HEK293 (cell line): ENCODE results near the gene BTG2.

Source experiments
- CTCF ChIA-PET: fragments of 350-600 bp; formaldehyde crosslinking; extraction: SDS; loops from one replicate; lab custom pipeline; 2021; ENCODE audit warnings: antibody characterized with exemption; lab: Yijun Ruan, JAX
- POLR2A ChIA-PET: fragments of 300-600 bp; formaldehyde crosslinking; extraction: SDS; loops from one replicate; lab custom pipeline; 2020; ENCODE audit warnings: antibody characterized with exemption, inconsistent platforms; lab: Yijun Ruan, JAX
- H3K27ac ChIP-seq: fragments of 200-500 bp; sonication (Bioruptor generic); 2 replicates; pipeline ENCODE4 v1.5.1; 2014; ENCODE audit warnings: low read depth, low read length, control low read depth, inconsistent platforms; ENCODE audit errors: extremely low read depth
- H3K36me3 ChIP-seq, 2 experiments: fragments of 200-500 bp in 1 of 2; sonication (Bioruptor generic) in 1 of 2; 1 replicate in 1 of 2; 2 replicates in 1 of 2; pipeline ENCODE4 v1.5.1; 2014 to 2017; ENCODE audit warnings: inconsistent platforms in 2 of 2, low read length in 2 of 2; ENCODE audit not compliant: control insufficient read depth in 2 of 2, insufficient read depth in 1 of 2
- H3K4me1 ChIP-seq: fragments of 200-500 bp; sonication (Bioruptor generic); 2 replicates; pipeline ENCODE4 v1.5.1; 2014; ENCODE audit warnings: mild to moderate bottlenecking, low read length, inconsistent platforms; ENCODE audit not compliant: control insufficient read depth, insufficient read depth
- H3K4me3 ChIP-seq: 2 replicates; pipeline ENCODE4 v1.5.1; 2011; ENCODE audit warnings: low read depth, mild to moderate bottlenecking, control low read depth, low read length, moderate library complexity
- H3K9me3 ChIP-seq: fragments of 200-500 bp; sonication (Bioruptor generic); 2 replicates; pipeline ENCODE4 v1.5.1; 2014; ENCODE audit warnings: low read depth, low read length, inconsistent platforms; ENCODE audit not compliant: control insufficient read depth, insufficient read depth
- GLI4 ChIP-seq: fragments of 450-650 bp; formaldehyde crosslinking; IDR thresholded peaks from 2 replicates; pipeline ENCODE4 v1.5.1; 2016; ENCODE audit warnings: missing biosample characterization, missing genetic modification characterization
- KLF1 ChIP-seq: fragments of 450-650 bp; formaldehyde crosslinking; IDR thresholded peaks from 2 replicates; pipeline ENCODE4 v1.5.1; 2016; ENCODE audit warnings: missing biosample characterization, missing genetic modification characterization
- KLF9 ChIP-seq: fragments of 450-650 bp; formaldehyde crosslinking; IDR thresholded peaks from 2 replicates; pipeline ENCODE4 v1.5.1; 2016; ENCODE audit warnings: missing biosample characterization, missing genetic modification characterization, low read depth
- OVOL3 ChIP-seq: fragments of 450-650 bp; formaldehyde crosslinking; IDR thresholded peaks from 2 replicates; pipeline ENCODE4 v1.5.1; 2016; ENCODE audit warnings: missing biosample characterization, missing genetic modification characterization
- RBAK ChIP-seq: fragments of 450-650 bp; formaldehyde crosslinking; IDR thresholded peaks from 2 replicates; pipeline ENCODE4 v1.5.1; 2016; ENCODE audit warnings: missing biosample characterization, missing genetic modification characterization
- ZBTB17 ChIP-seq: fragments of 450-650 bp; formaldehyde crosslinking; IDR thresholded peaks from 2 replicates; pipeline ENCODE4 v1.5.1; 2016; ENCODE audit warnings: missing biosample characterization, missing genetic modification characterization
- ZNF132 ChIP-seq: fragments of 450-650 bp; formaldehyde crosslinking; IDR thresholded peaks from 2 replicates; pipeline ENCODE4 v1.5.1; 2017; ENCODE audit warnings: missing biosample characterization, missing genetic modification characterization, borderline replicate concordance
- ZNF133 ChIP-seq: fragments of 450-650 bp; formaldehyde crosslinking; IDR thresholded peaks from 2 replicates; pipeline ENCODE4 v1.5.1; 2016; ENCODE audit warnings: missing biosample characterization, missing genetic modification characterization
- ZNF157 ChIP-seq: fragments of 450-650 bp; formaldehyde crosslinking; IDR thresholded peaks from 2 replicates; pipeline ENCODE4 v1.5.1; 2016; ENCODE audit warnings: missing biosample characterization, missing genetic modification characterization
- ZNF169 ChIP-seq: fragments of 450-650 bp; formaldehyde crosslinking; IDR thresholded peaks from 2 replicates; pipeline ENCODE4 v1.5.1; 2016; ENCODE audit warnings: missing biosample characterization, missing genetic modification characterization
- ZNF174 ChIP-seq: fragments of 450-650 bp; formaldehyde crosslinking; IDR thresholded peaks from 2 replicates; pipeline ENCODE4 v1.5.0; 2017; ENCODE audit warnings: missing biosample characterization, mild to moderate bottlenecking, missing genetic modification characterization
- ZNF23 ChIP-seq: fragments of 450-650 bp; formaldehyde crosslinking; IDR thresholded peaks from 2 replicates; pipeline ENCODE4 v1.5.1; 2016; ENCODE audit warnings: missing biosample characterization, missing genetic modification characterization, borderline replicate concordance
- ZNF266 ChIP-seq: fragments of 450-650 bp; formaldehyde crosslinking; IDR thresholded peaks from 2 replicates; pipeline ENCODE4 v1.5.1; 2016; ENCODE audit warnings: missing biosample characterization, missing genetic modification characterization, low read depth
- ZNF302 ChIP-seq: fragments of 450-650 bp; formaldehyde crosslinking; IDR thresholded peaks from 2 replicates; pipeline ENCODE4 v1.5.1; 2016; ENCODE audit warnings: missing biosample characterization, missing genetic modification characterization, low read depth
- ZNF324 ChIP-seq: fragments of 450-650 bp; formaldehyde crosslinking; IDR thresholded peaks from 2 replicates; pipeline ENCODE4 v1.5.1; 2016; ENCODE audit warnings: missing biosample characterization, missing genetic modification characterization
- ZNF394 ChIP-seq: fragments of 450-650 bp; formaldehyde crosslinking; IDR thresholded peaks from 2 replicates; pipeline ENCODE4 v1.5.1; 2016; ENCODE audit warnings: missing biosample characterization, missing genetic modification characterization, mild to moderate bottlenecking, moderate library complexity, borderline replicate concordance
- ZNF514 ChIP-seq: fragments of 450-650 bp; formaldehyde crosslinking; IDR thresholded peaks from 2 replicates; pipeline ENCODE4 v1.5.1; 2016; ENCODE audit warnings: missing biosample characterization, missing genetic modification characterization
- ZNF529 ChIP-seq: fragments of 450-650 bp; formaldehyde crosslinking; IDR thresholded peaks from 2 replicates; pipeline ENCODE4 v1.5.1; 2017; ENCODE audit warnings: missing genetic modification characterization, missing biosample characterization; ENCODE audit not compliant: insufficient replicate concordance
- ZNF544 ChIP-seq: fragments of 450-650 bp; formaldehyde crosslinking; IDR thresholded peaks from 2 replicates; pipeline ENCODE4 v1.5.0; 2017; ENCODE audit warnings: missing biosample characterization, missing genetic modification characterization
- ZNF624 ChIP-seq: fragments of 450-650 bp; formaldehyde crosslinking; IDR thresholded peaks from 2 replicates; pipeline ENCODE4 v1.5.1; 2017; ENCODE audit warnings: missing biosample characterization, missing genetic modification characterization
- ZNF629 ChIP-seq: fragments of 450-650 bp; formaldehyde crosslinking; IDR thresholded peaks from 2 replicates; pipeline ENCODE4 v1.5.1; 2017; ENCODE audit warnings: missing biosample characterization, missing genetic modification characterization
- ZNF664 ChIP-seq: fragments of 450-650 bp; formaldehyde crosslinking; IDR thresholded peaks from 2 replicates; pipeline ENCODE4 v1.5.1; 2016; ENCODE audit warnings: missing biosample characterization, missing genetic modification characterization
- ZNF768 ChIP-seq: fragments of 450-650 bp; formaldehyde crosslinking; IDR thresholded peaks from 2 replicates; pipeline ENCODE4 v1.5.1; 2018; ENCODE audit warnings: missing biosample characterization, mild to moderate bottlenecking, missing genetic modification characterization
- TF ChIP-seq, protein P1 (sequence below): fragments of 450-650 bp; formaldehyde crosslinking; IDR thresholded peaks from 2 replicates; pipeline ENCODE4 v1.5.1; 2016; ENCODE audit warnings: missing biosample characterization, missing genetic modification characterization
- TF ChIP-seq, protein P2 (sequence below): fragments of 450-650 bp; IDR thresholded peaks from 2 replicates; pipeline ENCODE4 v1.5.1; 2018; ENCODE audit warnings: missing biosample characterization, missing genetic modification characterization
- TF ChIP-seq, protein P3 (sequence below): fragments of 450-650 bp; formaldehyde crosslinking; IDR thresholded peaks from 2 replicates; pipeline ENCODE4 v1.5.1; 2017; ENCODE audit warnings: missing biosample characterization, missing genetic modification characterization

Gene BTG2

DNA sequence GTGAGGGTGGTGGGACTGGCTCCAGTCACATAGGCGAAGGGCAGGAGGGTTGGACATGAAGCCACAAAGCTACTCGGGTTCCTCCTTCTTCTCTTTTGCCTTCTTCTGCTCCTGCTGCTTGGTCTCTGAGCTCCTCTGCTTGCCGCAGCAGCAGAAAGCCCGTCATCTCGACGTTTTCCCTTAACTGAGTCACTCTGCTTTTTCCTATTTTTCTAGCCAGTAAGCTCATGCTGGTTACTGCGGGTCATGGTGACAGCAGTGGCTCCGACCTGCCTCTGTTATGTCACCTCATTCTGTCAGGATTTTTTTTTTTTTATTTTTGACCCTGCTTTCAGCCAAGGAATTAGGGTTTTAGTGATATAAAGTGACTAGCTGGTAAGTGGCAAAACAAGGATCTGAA is 48.2 kb downstream of the BTG2 start:
- POLR2A ChIA-PET, result no interaction called here

DNA sequence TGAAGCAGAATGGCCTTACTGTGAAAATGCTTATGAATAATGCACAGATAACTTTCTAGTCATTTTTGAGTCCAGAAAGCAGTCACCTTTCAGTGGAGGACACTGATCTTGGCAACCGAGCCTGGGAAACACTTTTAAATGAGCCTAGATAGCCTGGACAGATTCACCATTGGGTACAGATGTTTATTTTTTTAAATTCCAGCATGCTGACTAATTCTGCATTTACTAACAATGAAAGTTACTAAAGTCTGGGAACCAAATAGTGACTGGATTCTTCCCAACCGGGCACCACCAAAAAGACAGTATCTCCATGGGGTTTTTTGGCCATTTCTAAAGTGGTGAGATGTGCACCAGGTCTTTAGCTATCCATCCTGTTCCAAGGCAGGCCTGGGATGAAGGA is 48.9 kb downstream of the BTG2 start:
- H3K4me1 ChIP-seq, result no peaks in the 10 kb centered on the region
- no peaks in the 10 kb centered on the region for H3K36me3 ChIP-seq
- H3K27ac ChIP-seq, result no peak overlapping the region
- TF ChIP-seq ZBTB17 (tag by site-specific recombination) (no peak), ZNF169 (no peak), ZNF23 (tag by site-specific recombination) (no peak), ZNF629 (tag by site-specific recombination) (no peak), ZNF544 (tag by site-specific recombination) (no peak), ZNF768 (tag by site-specific recombination) (no peak), ZNF624 (no peak), ZNF132 (no peak), ZNF664 (tag by site-specific recombination) (no peak), GLI4 (tag by site-specific recombination) (no peak), ZNF529 (tag by site-specific recombination) (no peak), ZNF133 (tag by site-specific recombination) (no peak), OVOL3 (tag by site-specific recombination) (no peak), ZNF157 (tag by site-specific recombination) (no peak), KLF9 (tag by site-specific recombination) (no peak), ZNF324 (tag by site-specific recombination) (no peak), KLF1 (tag by site-specific recombination) (no peak)
- TF ChIP-seq, protein P1, sequence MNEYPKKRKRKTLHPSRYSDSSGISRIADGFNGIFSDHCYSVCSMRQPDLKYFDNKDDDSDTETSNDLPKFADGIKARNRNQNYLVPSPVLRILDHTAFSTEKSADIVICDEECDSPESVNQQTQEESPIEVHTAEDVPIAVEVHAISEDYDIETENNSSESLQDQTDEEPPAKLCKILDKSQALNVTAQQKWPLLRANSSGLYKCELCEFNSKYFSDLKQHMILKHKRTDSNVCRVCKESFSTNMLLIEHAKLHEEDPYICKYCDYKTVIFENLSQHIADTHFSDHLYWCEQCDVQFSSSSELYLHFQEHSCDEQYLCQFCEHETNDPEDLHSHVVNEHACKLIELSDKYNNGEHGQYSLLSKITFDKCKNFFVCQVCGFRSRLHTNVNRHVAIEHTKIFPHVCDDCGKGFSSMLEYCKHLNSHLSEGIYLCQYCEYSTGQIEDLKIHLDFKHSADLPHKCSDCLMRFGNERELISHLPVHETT (tag by site-specific recombination), result no peak
- TF ChIP-seq, protein P2, sequence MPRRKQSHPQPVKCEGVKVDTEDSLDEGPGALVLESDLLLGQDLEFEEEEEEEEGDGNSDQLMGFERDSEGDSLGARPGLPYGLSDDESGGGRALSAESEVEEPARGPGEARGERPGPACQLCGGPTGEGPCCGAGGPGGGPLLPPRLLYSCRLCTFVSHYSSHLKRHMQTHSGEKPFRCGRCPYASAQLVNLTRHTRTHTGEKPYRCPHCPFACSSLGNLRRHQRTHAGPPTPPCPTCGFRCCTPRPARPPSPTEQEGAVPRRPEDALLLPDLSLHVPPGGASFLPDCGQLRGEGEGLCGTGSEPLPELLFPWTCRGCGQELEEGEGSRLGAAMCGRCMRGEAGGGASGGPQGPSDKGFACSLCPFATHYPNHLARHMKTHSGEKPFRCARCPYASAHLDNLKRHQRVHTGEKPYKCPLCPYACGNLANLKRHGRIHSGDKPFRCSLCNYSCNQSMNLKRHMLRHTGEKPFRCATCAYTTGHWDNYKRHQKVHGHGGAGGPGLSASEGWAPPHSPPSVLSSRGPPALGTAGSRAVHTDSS (tag by site-specific recombination), result no peak
- ChIA-PET POLR2A (no interaction called here), CTCF (interaction anchor here (1.5 to 4.4 kb wide), 3 partner anchors 13 to 134 kb away, joined by 4 to 40 read pairs (median 6); no protein-coding TSS in a partner anchor)
- H3K4me3 ChIP-seq, result no peak overlapping the region
- H3K9me3 ChIP-seq, result no peaks in the 10 kb centered on the region

More for the DNA sequence above, 48.2 kb downstream of the BTG2 start:
- Histone ChIP-seq H3K9me3 (no peaks in the 10 kb centered on the region), H3K36me3 (no peaks in the 10 kb centered on the region), H3K27ac (no peak overlapping the region), H3K4me3 (no peak overlapping the region), H3K4me1 (no peaks in the 10 kb centered on the region)
- no peak for TF ChIP-seq ZNF266 (tag by site-specific recombination)
- no peak for TF ChIP-seq ZNF394 (tag by site-specific recombination)
- no peak for TF ChIP-seq ZNF302 (tag by site-specific recombination)
- TF ChIP-seq, protein P3, sequence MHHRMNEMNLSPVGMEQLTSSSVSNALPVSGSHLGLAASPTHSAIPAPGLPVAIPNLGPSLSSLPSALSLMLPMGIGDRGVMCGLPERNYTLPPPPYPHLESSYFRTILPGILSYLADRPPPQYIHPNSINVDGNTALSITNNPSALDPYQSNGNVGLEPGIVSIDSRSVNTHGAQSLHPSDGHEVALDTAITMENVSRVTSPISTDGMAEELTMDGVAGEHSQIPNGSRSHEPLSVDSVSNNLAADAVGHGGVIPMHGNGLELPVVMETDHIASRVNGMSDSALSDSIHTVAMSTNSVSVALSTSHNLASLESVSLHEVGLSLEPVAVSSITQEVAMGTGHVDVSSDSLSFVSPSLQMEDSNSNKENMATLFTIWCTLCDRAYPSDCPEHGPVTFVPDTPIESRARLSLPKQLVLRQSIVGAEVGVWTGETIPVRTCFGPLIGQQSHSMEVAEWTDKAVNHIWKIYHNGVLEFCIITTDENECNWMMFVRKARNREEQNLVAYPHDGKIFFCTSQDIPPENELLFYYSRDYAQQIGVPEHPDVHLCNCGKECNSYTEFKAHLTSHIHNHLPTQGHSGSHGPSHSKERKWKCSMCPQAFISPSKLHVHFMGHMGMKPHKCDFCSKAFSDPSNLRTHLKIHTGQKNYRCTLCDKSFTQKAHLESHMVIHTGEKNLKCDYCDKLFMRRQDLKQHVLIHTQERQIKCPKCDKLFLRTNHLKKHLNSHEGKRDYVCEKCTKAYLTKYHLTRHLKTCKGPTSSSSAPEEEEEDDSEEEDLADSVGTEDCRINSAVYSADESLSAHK, result no peak
- no peak for TF ChIP-seq ZNF514
- no peak for TF ChIP-seq ZNF174 (tag by site-specific recombination)
- TF ChIP-seq RBAK, result no peak
- CTCF ChIA-PET, result interaction anchor here (0.7 to 4.4 kb wide), 3 partner anchors 13 to 341 kb away, joined by 5 to 40 read pairs (median 5); no protein-coding TSS in a partner anchor
